HepG2 (cell line): Measurements from ENCODE around the gene SLC17A9. TPM values are rescaled to one million over a fixed set of nuclear protein-coding genes. Genes with fewer than 3 reads are reported as not detected.

Experiments used
- AGO1 ChIP-seq: fragments of 200-400 bp; formaldehyde crosslinking; IDR thresholded peaks from 2 replicates; pipeline ENCODE4 v1.6.1; 2017; ENCODE audit warnings: mild to moderate bottlenecking, low read depth, low read length, moderate library complexity; ENCODE audit not compliant: poor library complexity, severe bottlenecking
- AKAP8 ChIP-seq: sonication (generic); formaldehyde crosslinking; IDR thresholded peaks from 2 replicates; pipeline ENCODE4 v1.5.1; 2020; ENCODE audit warnings: mild to moderate bottlenecking, missing genetic modification reagents
- ARID2 ChIP-seq: sonication (generic); formaldehyde crosslinking; IDR thresholded peaks from 2 replicates; pipeline ENCODE4 v1.8.1; 2022; ENCODE audit warnings: mild to moderate bottlenecking, missing genetic modification reagents, borderline replicate concordance
- ATF1 ChIP-seq: IDR thresholded peaks from 2 replicates; pipeline ENCODE4 v1.6.1; 2016; ENCODE audit warnings: mild to moderate bottlenecking, control low read depth
- E2F1 ChIP-seq: sonication (generic); formaldehyde crosslinking; IDR thresholded peaks from 2 replicates; pipeline ENCODE4 v1.5.0; 2020; ENCODE audit warnings: missing genetic modification reagents
- HMGXB3 ChIP-seq: sonication (generic); formaldehyde crosslinking; IDR thresholded peaks from 2 replicates; pipeline ENCODE4 v1.4.0; 2020; ENCODE audit warnings: missing genetic modification reagents, borderline replicate concordance
- KLF16 ChIP-seq, 2 experiments: sonication (generic) in 1 of 2; formaldehyde crosslinking in 1 of 2; IDR thresholded peaks; 2 replicates each; pipeline versions ENCODE4 v1.6.1 to v1.8.0; 2016 to 2023; ENCODE audit warnings: missing genetic modification reagents in 2 of 2, missing compliant biosample characterization in 1 of 2
- RXRA ChIP-seq: sonication (generic); formaldehyde crosslinking; IDR thresholded peaks from 2 replicates; pipeline ENCODE4 v1.5.1; 2020; ENCODE audit warnings: missing genetic modification reagents
- TP53 ChIP-seq: sonication (generic); formaldehyde crosslinking; conservative IDR thresholded peaks from 2 replicates; pipeline ENCODE4 v1.4.0; 2020; ENCODE audit warnings: missing genetic modification reagents
- TRIM24 ChIP-seq: sonication (generic); formaldehyde crosslinking; IDR thresholded peaks from 2 replicates; pipeline ENCODE4 v1.8.0; 2022; ENCODE audit warnings: mild to moderate bottlenecking, missing genetic modification reagents
- U2AF1 ChIP-seq: fragments of 200-400 bp; formaldehyde crosslinking; optimal IDR thresholded peaks from 2 replicates; pipeline ENCODE3; 2017; ENCODE audit warnings: mild to moderate bottlenecking, low read depth, low read length
- ZBTB43 ChIP-seq: sonication (generic); formaldehyde crosslinking; conservative IDR thresholded peaks from 2 replicates; pipeline ENCODE4 v1.4.0; 2020; ENCODE audit warnings: missing genetic modification reagents
- ZFP62 ChIP-seq: sonication (generic); formaldehyde crosslinking; IDR thresholded peaks from 2 replicates; pipeline ENCODE4 v1.4.0; 2020; ENCODE audit warnings: missing genetic modification reagents
- ZIK1 ChIP-seq: sonication (generic); formaldehyde crosslinking; IDR thresholded peaks from 2 replicates; pipeline ENCODE4 v1.5.0; 2020; ENCODE audit warnings: mild to moderate bottlenecking, low read depth, missing genetic modification reagents, borderline replicate concordance
- ZKSCAN8 ChIP-seq: IDR thresholded peaks from 2 replicates; pipeline ENCODE4 v1.6.1; 2016; ENCODE audit warnings: borderline replicate concordance, missing genetic modification reagents, missing compliant biosample characterization
- ZNF124 ChIP-seq: sonication (generic); formaldehyde crosslinking; IDR thresholded peaks from 2 replicates; pipeline ENCODE4 v1.4.0; 2020; ENCODE audit warnings: missing genetic modification reagents
- ZNF230 ChIP-seq: sonication (generic); formaldehyde crosslinking; IDR thresholded peaks from 2 replicates; pipeline ENCODE4 v1.4.0; 2020; ENCODE audit warnings: mild to moderate bottlenecking, missing genetic modification reagents
- ZNF598 ChIP-seq: sonication (generic); formaldehyde crosslinking; IDR thresholded peaks from 2 replicates; pipeline ENCODE4 v1.5.1; 2020; ENCODE audit warnings: mild to moderate bottlenecking, missing genetic modification reagents, borderline replicate concordance
- ZNF747 ChIP-seq: sonication (generic); formaldehyde crosslinking; IDR thresholded peaks from 2 replicates; pipeline ENCODE4 v1.8.1; 2023; ENCODE audit warnings: missing genetic modification reagents, mild to moderate bottlenecking, borderline replicate concordance
- ZNF879 ChIP-seq: sonication (generic); formaldehyde crosslinking; IDR thresholded peaks from 2 replicates; pipeline ENCODE4 v1.8.1; 2023; ENCODE audit warnings: missing genetic modification reagents
- polyA plus RNA-seq, 8 experiments: library from polyadenylated mRNA; depleted of rRNA in 3 of 8; stranded (reverse) in 7 of 8; unstranded in 1 of 8; fragments of >200 nt; fragmentation: Illumina TruSeq in 4 of 8; extraction: Trizol in 4 of 8; gene quantifications; 2 replicates each; pipeline versions ENCODE4 v1.2.1 to v1.2.3, GENCODE V29; 2011 to 2016; ENCODE audit warnings: low read depth in 4 of 8, missing spikeins in 1 of 8, mixed read lengths in 1 of 8; ENCODE audit not compliant: insufficient read depth in 1 of 8
- total RNA-seq, 5 experiments: library from RNA; depleted of rRNA; stranded (reverse); fragments of >200 nt; fragmentation: Illumina TruSeq; extraction: Trizol; gene quantifications; 2 replicates each; pipeline ENCODE4 v1.2.3, GENCODE V29; 2016; ENCODE audit warnings: low read depth in 1 of 5

The SLC17A9 gene
- total and polyA plus RNA-seq, 2 of the 13 experiments (the other 11 are each of a cell fraction or from before 2014, with no cell fraction given) = 110 to 191 TPM

GRCh38 chr20:62971950-62972844 is 19.7 kb downstream of the SLC17A9 start (continued):
- TF ChIP-seq HMGXB3 (CRISPR knock-in tag) = peak; percentile 58; the same call in 1 of the 2 replicates
- no peak for TF ChIP-seq ZKSCAN8 (CRISPR knock-in tag)
- no peak for TF ChIP-seq ZNF230 (CRISPR knock-in tag)
- 0 out of 2 replicates have a peak, but pooled peaks have one; percentile 65 for TF ChIP-seq ZNF124 (CRISPR knock-in tag)
- peak; percentile 78 for TF ChIP-seq RXRA (CRISPR knock-in tag)
- peak; percentile 98 for TF ChIP-seq ZBTB43 (CRISPR knock-in tag)
- TF ChIP-seq AGO1 = peak; percentile 58
- peak; percentile 66; the same call in 1 of the 2 replicates for TF ChIP-seq ZNF598
- no peak for TF ChIP-seq ZFP62 (CRISPR knock-in tag)
- TF ChIP-seq ZNF747 (CRISPR knock-in tag) = peak; percentile 48; the same call in 1 of the 2 replicates
- TF ChIP-seq ATF1 (CRISPR knock-in tag) = no peak
- peak; percentile 57; the same call in 1 of the 2 replicates for TF ChIP-seq TRIM24
- TF ChIP-seq AKAP8 = peak; percentile 95
- no peak for TF ChIP-seq ZNF879 (CRISPR knock-in tag)
- TF ChIP-seq U2AF1 = no peak
- peak; percentile 60 for TF ChIP-seq ZIK1
- TF ChIP-seq E2F1 = no peak
- no peak for TF ChIP-seq TP53 (CRISPR knock-in tag)
- no peak for TF ChIP-seq ARID2 (CRISPR knock-in tag)
- TF ChIP-seq KLF16 (CRISPR knock-in tag; IDR thresholded peaks at IDR 0.05) = peak in 1 of 2 experiments; percentile 87; a peak in 2 of 4 replicates
